Measurements from ENCODE around the gene TTC23L. TPM values are rescaled to one million over a fixed set of nuclear protein-coding genes. Genes with fewer than 3 reads are reported as not detected.

Gene TTC23L
- total and polyA plus RNA-seq, 4 donors, result 0.51 to 4.4 (median 1.1) TPM

Other genes with a start within 250 kb of the TTC23L start
- gene RAI14, start 182.8 kb upstream of the TTC23L start, total RNA-seq, result 10 to 100 TPM; 65.1 to 91.5 TPM
- 10 to 100 TPM; 16.7 to 33.6 TPM for gene RAI14, start 182.8 kb upstream of the TTC23L start, polyA plus RNA-seq
- gene RAD1, start 76.3 kb downstream of the TTC23L start, total RNA-seq, result 10 to 100 TPM; 19.5 to 45.7 TPM
- 10 to 100 TPM; 12.9 to 15.8 TPM for gene RAD1, start 76.3 kb downstream of the TTC23L start, polyA plus RNA-seq
- gene BRIX1, start 76.5 kb downstream of the TTC23L start, total RNA-seq, result 10 to 100 TPM; 17.6 to 22.4 TPM
- 10 to 100 TPM; 22.4 to 31.2 TPM for gene BRIX1, start 76.5 kb downstream of the TTC23L start, polyA plus RNA-seq
- 10 to 100 TPM; 39.6 to 45.6 TPM for gene DNAJC21, start 90.4 kb downstream of the TTC23L start, total RNA-seq
- 10 to 100 TPM; 23.8 to 29.1 TPM for gene DNAJC21, start 90.4 kb downstream of the TTC23L start, polyA plus RNA-seq
- gene AGXT2, start 208.8 kb downstream of the TTC23L start, total RNA-seq, result not detected
- gene AGXT2, start 208.8 kb downstream of the TTC23L start, polyA plus RNA-seq, result not detected